ENCODE results near the gene TM9SF2.

Gene TM9SF2

DNA sequence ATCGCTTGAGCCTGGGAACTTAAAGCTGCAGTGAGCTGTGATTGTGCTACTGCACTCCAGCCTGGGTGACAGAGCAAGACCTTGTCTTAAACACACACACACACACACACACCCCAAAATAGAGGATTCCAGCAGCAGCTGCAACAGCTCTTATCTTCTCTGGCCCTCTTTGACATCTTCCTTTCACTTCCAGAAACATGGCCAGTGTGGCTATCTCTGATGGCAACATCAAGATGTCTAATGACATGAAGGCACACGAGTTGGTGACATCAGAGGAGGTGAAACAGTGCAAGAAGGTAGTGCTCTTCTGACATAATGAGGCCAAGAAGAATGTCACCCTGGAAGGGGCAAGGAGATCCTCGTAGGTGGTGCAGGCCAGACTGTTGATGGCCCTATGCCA, 81.2 kb downstream of the TM9SF2 start:
- no peak for DNase-seq (ENCODE audit: low spot score)

DNA sequence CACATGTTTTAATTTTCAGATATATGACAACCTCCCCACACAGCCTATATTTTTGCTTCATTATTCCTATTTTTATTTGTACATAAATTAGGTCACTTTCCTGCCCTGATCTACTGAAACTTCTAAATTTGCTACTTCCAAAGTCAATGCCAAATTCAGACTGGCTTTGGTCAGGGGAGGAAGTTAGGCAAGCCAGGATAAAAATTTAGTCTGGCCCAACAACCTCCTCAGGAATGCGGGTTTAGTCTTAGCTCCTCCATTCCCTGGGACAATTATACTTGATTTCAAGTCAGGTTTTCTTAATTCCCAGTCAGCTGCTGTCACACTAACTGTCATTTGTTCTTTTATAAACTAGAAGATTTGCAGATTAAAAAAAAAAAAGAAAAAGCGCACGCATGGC, 84.3 kb downstream of the TM9SF2 start:
- no peak for DNase-seq (ENCODE audit: low spot score)

DNA sequence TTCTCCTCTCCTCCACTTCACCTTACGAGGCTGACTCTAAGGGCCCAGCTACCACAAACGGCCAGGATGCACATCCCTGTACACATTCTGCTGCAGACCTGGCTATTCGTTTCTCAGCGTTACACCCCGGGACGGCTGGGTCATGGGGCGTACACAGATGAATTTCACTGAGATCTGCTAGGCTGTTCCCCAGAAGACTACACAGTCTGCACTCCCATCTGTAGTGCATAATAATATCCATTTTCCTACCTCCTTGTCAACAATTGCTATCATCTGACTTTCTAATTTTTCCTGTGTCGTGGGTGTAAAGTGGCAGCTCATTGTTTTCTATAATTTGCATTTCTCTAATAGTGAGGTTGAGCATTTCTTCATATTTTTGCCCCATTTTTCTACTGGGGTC, 85.7 kb downstream of the TM9SF2 start:
- DNase-seq (ENCODE audit: low spot score), result no peak

DNA sequence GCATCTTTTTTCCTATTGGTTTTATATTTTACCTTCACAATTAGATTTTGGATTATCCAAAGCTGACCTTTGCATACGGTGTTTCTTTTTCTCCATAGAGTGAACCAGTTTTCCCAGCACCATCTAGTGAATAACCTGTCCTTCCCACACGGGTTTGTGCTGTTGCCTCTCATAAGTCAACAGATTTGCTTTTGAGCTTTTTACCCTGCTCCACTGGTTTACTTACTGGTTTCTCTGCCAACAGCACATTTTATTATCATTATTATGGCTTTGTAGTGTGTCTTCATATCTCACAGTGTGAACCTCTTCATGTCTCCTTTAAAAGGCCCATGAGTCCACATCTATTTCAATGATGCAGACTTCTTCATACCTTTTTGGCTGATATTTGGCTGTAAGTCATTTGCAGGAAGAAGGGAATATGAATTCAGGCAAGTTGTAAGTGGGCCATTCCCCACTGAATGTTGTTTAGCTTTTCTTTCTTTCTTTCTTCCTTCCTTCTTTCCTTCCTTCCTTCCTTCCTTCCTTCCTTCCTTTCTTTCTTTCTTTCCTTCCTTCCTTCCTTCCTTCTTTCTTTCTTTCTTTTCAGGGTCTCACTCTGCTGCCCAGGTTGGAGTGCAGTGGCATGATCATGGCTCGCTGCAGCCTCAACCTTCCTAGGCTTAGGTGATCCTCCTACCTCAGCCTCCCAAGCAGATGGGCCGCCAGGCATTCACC, 86.8 kb downstream of the TM9SF2 start:
- DNase-seq (ENCODE audit: low spot score), result no peak

DNA sequence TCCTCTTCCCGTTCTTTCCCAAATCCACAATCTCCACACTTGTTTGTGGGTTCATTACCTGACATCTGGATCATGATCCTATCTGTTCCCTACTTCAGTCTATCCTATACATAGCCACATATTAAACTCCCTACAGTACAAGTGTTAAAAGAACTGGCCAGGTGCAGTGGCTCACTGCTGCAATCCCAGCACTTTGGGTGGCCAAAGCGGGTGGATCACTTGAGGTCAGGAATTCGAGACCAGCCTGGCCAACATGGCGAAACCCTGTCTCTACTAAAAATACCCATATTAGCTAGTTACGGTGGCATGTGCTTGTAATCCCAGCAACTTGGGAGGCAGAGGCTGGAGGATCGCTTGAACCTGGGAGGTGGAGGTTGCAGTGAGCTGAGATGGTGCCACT, 88.3 kb downstream of the TM9SF2 start:
- DNase-seq (ENCODE audit: low spot score), result no peak

DNA sequence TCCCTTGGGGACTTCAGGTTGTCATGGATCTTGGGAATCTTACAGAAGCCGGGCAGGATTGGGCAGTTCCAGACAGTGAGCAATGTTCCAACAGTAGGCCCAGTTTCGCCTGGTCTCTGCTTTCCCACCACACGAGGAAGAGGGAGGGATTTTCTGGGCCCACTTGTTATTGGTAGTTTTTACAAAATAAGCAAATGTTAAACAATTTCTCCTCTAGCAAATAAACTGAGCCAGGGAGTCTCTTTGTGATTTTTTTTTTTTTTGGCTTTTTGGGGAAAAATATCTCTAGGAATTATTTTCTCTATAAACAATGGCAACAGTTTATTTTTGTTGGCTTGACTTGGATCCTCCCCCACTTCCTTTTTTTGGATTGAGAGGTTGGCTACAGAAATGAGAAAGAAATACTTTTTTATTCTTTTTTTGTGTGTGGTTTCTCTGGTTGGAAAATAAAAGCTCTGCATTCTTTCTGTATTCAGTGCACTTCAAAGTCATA, 89.3 kb downstream of the TM9SF2 start:
- DNase-seq (ENCODE audit: low spot score), result no peak

DNA sequence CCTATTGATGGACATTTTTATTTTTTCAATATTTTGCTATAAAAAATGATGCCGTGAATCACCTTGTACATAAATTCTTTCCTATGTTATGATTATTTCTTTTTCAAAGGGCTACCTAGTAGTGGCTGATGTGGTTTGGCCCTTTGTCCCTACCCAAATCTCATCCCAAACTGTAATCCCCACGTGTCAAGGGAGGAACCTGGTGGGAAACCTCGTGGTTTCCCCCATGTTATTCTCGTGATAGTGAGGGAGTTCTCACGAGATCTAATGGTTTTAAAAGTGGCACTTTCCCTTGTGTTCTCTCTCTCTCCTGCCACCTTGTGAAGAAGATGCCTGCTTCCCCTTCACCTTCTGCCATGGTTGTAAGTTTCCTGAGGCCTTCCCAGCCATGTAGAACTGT, 94.9 kb downstream of the TM9SF2 start:
- DNase-seq (ENCODE audit: low spot score), result no peak

DNA sequence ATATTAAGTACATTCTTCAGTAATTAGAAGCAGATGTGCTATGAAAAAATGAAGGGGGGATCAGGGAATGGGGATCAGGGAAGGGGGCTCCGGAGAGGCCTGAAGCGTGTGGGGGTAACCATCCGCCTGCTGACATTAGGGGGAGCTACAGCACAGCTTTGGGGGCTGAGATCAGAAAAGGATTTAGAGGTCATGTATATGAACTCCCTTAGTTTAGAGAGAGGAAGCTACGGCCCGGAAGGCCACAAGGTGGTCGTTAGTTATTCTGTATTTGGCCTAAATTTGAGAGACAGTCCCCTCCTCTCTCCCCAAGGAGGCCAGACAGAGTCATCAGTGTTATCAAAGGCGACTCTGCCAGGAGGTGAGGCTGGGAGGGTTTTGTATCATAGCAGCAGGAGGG, 99.0 kb downstream of the TM9SF2 start:
- no peak for DNase-seq (ENCODE audit: low spot score)

DNA sequence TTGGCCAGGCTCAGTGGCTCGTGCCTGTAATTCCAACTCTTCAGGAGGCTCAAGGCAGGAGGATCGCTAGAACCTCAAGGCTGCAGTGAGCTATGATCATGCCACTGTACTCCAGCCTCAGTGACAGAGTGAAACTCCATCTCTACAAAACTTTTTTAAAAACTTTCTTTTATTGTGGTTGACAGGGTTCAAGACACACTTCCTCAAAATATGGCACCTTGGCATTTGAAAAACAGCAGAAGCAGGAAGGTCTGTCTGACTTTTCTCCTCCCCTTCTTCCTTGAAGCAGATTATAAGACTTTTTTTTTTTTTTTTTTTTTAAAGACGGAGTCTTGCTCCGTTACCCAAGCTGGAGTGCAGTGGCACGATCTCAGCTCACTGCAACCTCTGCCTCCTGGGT, 100.3 kb downstream of the TM9SF2 start:
- no peak for DNase-seq (ENCODE audit: low spot score)

DNA sequence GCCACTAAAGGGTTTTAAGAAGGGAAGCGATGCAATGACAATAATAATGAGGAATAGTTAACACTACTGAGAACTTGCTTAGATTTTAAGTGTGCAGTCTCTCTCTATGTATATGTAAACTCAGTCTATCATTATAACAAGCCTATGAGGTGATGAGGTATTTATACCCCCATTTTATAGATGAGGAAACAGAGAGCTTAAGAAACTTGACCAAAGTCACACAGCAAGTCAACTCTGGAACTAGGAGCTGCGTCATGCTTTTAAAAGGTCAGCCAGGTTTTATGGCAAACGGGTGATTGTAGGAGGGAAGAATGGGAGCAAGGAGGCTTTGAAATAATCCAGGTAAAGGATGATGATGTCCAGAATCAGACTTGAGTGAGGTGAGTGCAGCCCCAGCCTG, 103.4 kb downstream of the TM9SF2 start:
- DNase-seq (ENCODE audit: low spot score), result no peak

DNA sequence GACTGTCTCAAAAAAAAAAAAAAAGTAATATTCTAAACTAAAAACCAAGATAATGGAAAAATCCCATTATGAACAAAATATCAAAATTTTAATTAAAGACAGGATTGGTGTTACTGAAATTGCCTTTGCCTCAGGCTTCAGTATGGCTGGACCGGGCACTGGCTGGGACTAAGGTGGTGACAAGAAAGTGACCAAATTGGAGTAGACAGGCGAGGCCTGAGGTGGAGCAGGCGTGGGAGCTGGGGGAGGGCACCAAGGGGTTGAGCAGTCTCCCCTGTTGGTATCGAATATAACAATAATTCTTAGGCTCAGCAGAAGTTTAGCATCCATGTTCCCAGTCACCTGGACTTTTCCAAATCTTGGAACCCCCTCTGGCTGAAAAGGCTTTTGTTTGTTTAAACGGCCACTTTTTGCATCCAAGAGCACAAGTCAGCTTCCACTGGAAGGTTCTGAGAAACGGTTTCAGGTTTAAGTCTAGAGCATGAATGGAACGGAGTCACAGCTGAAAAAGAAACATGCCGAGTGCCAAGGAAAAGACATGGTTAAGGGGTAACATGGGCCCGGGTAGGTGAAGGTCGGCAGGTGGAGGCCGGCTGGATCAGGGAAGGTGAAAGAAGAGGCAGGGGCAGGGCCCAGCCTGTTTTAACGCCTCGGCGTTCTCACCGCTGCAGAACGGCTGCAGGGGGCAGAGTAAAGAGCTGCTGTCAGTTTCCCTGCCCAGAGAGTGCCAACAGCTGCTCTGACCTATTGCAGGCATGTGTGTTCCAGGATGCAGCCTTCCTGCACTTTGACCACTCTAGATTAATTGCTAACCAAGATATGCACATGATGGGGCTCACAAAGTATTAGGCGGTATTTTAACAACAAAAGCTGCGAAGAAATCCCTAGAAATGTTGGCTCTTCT, 104.4 kb downstream of the TM9SF2 start:
- peak; percentile 75 for DNase-seq (ENCODE audit: low spot score)

DNA sequence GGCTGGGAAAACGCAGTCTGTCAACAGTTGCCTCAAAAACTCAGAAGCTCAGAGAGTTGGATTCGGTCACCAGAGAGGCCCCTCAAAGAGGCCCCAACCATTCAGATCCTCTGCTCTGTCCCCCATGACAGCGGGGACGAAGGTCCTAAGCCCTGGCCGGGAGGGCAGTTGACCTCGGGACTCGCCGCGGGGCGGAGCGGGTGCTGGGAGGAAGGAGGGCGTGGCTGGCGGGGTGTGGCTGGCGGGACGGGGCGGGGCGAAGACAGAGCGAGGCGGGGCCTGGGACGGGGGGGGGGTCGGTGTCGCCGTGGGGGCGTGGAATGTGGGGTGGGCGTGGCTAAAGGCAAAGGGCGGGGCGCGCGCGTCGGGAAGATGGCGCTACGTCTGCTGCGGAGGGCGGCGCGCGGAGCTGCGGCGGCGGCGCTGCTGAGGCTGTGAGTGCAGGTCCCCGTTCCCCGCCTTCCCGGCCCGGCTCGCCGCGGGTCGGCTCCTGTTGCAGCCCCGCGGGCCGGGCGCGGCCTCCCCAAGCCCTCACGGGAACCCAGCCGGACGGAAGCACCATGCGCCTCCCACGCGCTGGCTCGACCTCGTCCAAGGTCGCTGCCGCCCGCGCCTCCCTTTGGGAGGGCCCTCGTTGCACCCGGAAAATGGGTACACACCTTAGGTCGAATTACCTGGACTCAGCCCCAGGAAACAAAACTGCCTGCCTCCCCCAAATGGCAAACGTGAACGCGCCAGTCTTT, 105.2 kb downstream of the TM9SF2 start, which contains the start of gene CLYBL:
Gene CLYBL (plus strand): TSS at position 367 of the 743 bp plus-strand sequence.
- peak; percentile 96 for DNase-seq (ENCODE audit: low spot score)

DNA sequence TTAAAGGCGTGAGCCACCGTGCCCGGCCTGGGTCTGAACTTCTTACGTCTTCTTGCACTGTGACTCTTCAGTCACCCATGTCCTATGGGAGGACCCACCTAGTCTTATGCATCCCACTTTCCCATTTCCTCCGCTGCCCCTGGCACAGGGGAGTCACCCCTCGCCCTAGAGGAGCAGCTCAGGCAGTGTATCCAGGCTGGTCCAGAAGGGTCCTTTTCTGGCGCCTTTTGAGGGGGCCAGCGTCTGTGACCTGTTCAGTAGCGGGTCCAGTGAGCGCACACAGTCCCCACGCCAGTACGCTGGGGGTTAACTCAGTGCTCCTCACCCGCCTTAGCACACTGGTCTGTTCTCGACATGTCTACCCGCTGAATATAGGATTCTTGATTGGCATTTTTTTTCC, 107.1 kb downstream of the TM9SF2 start:
- DNase-seq (ENCODE audit: low spot score), result no peak

DNA sequence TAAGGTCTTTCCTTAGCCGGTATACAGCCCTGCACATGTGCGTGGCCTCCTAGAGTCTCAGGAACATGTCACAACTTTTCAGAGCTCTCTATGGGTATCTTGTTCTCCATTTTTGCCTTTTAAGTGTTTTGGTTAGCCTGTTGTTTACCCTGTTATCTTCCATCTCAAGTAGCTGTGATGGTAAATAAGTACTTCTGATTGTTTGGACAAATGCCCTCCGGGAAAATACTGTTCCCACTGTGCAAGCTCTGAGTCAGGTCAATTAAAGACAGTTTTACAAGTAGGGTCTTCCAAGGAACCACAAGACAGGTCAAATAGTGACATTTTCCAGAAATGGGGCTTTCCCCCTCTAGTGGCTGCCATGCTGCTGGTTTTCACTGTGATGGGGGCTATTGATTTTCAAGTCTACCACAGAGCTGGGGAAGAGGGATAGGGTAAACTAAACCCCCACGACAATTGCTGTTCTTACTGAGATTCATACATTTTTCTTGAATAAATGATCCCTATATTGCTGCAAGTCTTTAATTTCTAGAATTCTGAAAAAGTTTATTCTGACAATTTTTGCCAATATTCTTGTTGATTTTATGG, 109.5 kb downstream of the TM9SF2 start:
- no peak for DNase-seq (ENCODE audit: low spot score)
